ENCODE data around the gene ADH1A. TPM values are rescaled to one million over a fixed set of nuclear protein-coding genes. Genes with fewer than 3 reads are reported as not detected.
"Not testable (repeated sequence)": the region's sequence is repeated elsewhere in the genome, so short reads cannot be mapped to it uniquely, and the experiment has no call there.

ADH1A gene
- polyA plus RNA-seq, 1 donor (not counting 4 experiments of a cell fraction or from before 2014, with no cell fraction given), result not detected

DNA sequence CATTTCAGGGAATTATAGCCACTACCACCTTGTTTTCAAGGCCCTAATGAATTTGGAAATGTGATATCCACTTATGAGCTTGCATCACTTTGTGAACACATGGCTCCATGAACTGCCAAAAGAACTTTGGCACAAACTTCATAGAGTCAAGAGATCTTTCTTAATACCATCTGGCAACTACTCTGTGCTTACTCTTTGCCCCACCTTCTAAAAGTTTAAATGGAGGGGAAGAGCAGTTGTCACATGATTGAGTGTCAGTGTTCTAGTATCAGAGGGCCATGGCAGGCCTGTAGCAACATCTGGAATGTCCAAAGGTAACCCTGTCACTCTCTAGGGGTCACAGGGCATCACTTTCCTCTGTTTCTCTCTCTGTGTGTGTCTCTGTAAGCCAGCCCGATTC is 33.0 kb upstream of the ADH1A start:
- no peak overlapping the region for H3K27ac ChIP-seq (ENCODE audit: control insufficient read depth, insufficient read depth, low read length)
- no peaks in the 10 kb centered on the region for H3K79me2 ChIP-seq (ENCODE audit: control insufficient read depth, insufficient read depth, low read length)
- H3K9me1 ChIP-seq (ENCODE audit: control insufficient read depth, extremely low read depth, insufficient read depth, low read length), result no peaks in the 10 kb centered on the region
- H3K4me2 ChIP-seq (ENCODE audit: control insufficient read depth, extremely low read depth, insufficient read depth, low read depth, low read length), result no peak overlapping the region
- dilution Hi-C loops (cut with MboI; ENCODE audit: extremely low pct_ligation_motif_present, low sequenced_read_pairs), result no loop called here
- FAIRE-seq, result no peak
- H3K27me3 ChIP-seq (ENCODE audit: control insufficient read depth, extremely low read depth, insufficient read depth, low read length), result no peaks in the 10 kb centered on the region
- no peaks in the 10 kb centered on the region for H3K9me3 ChIP-seq (ENCODE audit: control insufficient read depth, low read depth, low read length)
- H2AFZ ChIP-seq (ENCODE audit: control insufficient read depth, low read length), result no peak overlapping the region
- DNase-seq (ENCODE audit: low read depth, low spot score), result no peak
- no peaks in the 10 kb centered on the region for H3K36me3 ChIP-seq (ENCODE audit: control insufficient read depth in 2 of 2, extremely low read depth in 1 of 2, insufficient read depth in 2 of 2, low read length in 2 of 2)
- TF ChIP-seq, protein P1, sequence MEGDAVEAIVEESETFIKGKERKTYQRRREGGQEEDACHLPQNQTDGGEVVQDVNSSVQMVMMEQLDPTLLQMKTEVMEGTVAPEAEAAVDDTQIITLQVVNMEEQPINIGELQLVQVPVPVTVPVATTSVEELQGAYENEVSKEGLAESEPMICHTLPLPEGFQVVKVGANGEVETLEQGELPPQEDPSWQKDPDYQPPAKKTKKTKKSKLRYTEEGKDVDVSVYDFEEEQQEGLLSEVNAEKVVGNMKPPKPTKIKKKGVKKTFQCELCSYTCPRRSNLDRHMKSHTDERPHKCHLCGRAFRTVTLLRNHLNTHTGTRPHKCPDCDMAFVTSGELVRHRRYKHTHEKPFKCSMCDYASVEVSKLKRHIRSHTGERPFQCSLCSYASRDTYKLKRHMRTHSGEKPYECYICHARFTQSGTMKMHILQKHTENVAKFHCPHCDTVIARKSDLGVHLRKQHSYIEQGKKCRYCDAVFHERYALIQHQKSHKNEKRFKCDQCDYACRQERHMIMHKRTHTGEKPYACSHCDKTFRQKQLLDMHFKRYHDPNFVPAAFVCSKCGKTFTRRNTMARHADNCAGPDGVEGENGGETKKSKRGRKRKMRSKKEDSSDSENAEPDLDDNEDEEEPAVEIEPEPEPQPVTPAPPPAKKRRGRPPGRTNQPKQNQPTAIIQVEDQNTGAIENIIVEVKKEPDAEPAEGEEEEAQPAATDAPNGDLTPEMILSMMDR (optimal IDR thresholded peaks at IDR 0.05 in 1 of 3, IDR thresholded peaks at IDR 0.05 in 1 of 3, conservative IDR thresholded peaks at IDR 0.05 in 1 of 3; ENCODE audit: extremely low read depth in 1 of 3, insufficient read depth in 2 of 3, low read length in 3 of 3), result no peak
- no peak for TF ChIP-seq EZH2 (IDR thresholded peaks at IDR 0.05; ENCODE audit: low read length)
- no peak overlapping the region for H3K9ac ChIP-seq (ENCODE audit: control insufficient read depth, extremely low read depth, insufficient read depth, low read length)
- H3K4me1 ChIP-seq (ENCODE audit: control insufficient read depth, extremely low read depth, insufficient read depth, low read length), result no peaks in the 10 kb centered on the region
- no peaks in the 10 kb centered on the region for H4K20me1 ChIP-seq (ENCODE audit: control insufficient read depth, extremely low read depth, insufficient read depth, low read length)
- no peak overlapping the region for H3K4me3 ChIP-seq (ENCODE audit: control insufficient read depth in 2 of 3, extremely low read depth in 1 of 3, insufficient read depth in 2 of 3, low read depth in 1 of 3, low read length in 3 of 3)

- Histone ChIP-seq H3K4me3 (ENCODE audit: control insufficient read depth in 2 of 3, extremely low read depth in 1 of 3, insufficient read depth in 2 of 3, low read depth in 1 of 3, low read length in 3 of 3) (no peak within 1 kb of the TSS), H3K9me3 (ENCODE audit: control insufficient read depth, low read depth, low read length) (no peaks in the 10 kb centered on the region), H3K4me1 (ENCODE audit: control insufficient read depth, extremely low read depth, insufficient read depth, low read length) (no peaks in the 10 kb centered on the region), H3K27me3 (ENCODE audit: control insufficient read depth, extremely low read depth, insufficient read depth, low read length) (no peaks in the 10 kb centered on the region), H3K27ac (ENCODE audit: control insufficient read depth, insufficient read depth, low read length) (no peak within 1 kb of the TSS), H3K79me2 (ENCODE audit: control insufficient read depth, insufficient read depth, low read length) (no peaks in the 10 kb centered on the region), H3K36me3 (ENCODE audit: control insufficient read depth in 2 of 2, extremely low read depth in 1 of 2, insufficient read depth in 2 of 2, low read length in 2 of 2) (no peaks in the 10 kb centered on the region), H2AFZ (ENCODE audit: control insufficient read depth, low read length) (no peak within 1 kb of the TSS), H3K9me1 (ENCODE audit: control insufficient read depth, extremely low read depth, insufficient read depth, low read length) (no peaks in the 10 kb centered on the region), H3K9ac (ENCODE audit: control insufficient read depth, extremely low read depth, insufficient read depth, low read length) (no peak within 1 kb of the TSS), H3K4me2 (ENCODE audit: control insufficient read depth, extremely low read depth, insufficient read depth, low read depth, low read length) (no peak within 1 kb of the TSS), H4K20me1 (ENCODE audit: control insufficient read depth, extremely low read depth, insufficient read depth, low read length) (no peaks in the 10 kb centered on the region)
- TF ChIP-seq, protein P1 (optimal IDR thresholded peaks at IDR 0.05 in 1 of 3, IDR thresholded peaks at IDR 0.05 in 1 of 3, conservative IDR thresholded peaks at IDR 0.05 in 1 of 3; ENCODE audit: extremely low read depth in 1 of 3, insufficient read depth in 2 of 3, low read length in 3 of 3), result no peak
- no peak for TF ChIP-seq EZH2 (IDR thresholded peaks at IDR 0.05; ENCODE audit: low read length)
- DNase-seq (ENCODE audit: low read depth, low spot score) (no peak), FAIRE-seq (no peak)
- dilution Hi-C loops (cut with MboI; ENCODE audit: extremely low pct_ligation_motif_present, low sequenced_read_pairs), result no loop called here
Observed at GRCh38 chr4:99321241-99322191, 30.7 kb upstream of the ADH1A start, which contains the start of gene ADH1B. Gene ADH1B (minus strand): TSS chr4:99321401. CDS start chr4:99321331, 70 bp downstream.

- H3K9ac ChIP-seq (ENCODE audit: control insufficient read depth, extremely low read depth, insufficient read depth, low read length); H3K4me2 ChIP-seq (ENCODE audit: control insufficient read depth, extremely low read depth, insufficient read depth, low read depth, low read length); H3K9me3 ChIP-seq (ENCODE audit: control insufficient read depth, low read depth, low read length); H3K4me3 ChIP-seq (ENCODE audit: control insufficient read depth in 2 of 3, extremely low read depth in 1 of 3, insufficient read depth in 2 of 3, low read depth in 1 of 3, low read length in 3 of 3); H3K27ac ChIP-seq (ENCODE audit: control insufficient read depth, insufficient read depth, low read length); H3K27me3 ChIP-seq (ENCODE audit: control insufficient read depth, extremely low read depth, insufficient read depth, low read length); H4K20me1 ChIP-seq (ENCODE audit: control insufficient read depth, extremely low read depth, insufficient read depth, low read length); H2AFZ ChIP-seq (ENCODE audit: control insufficient read depth, low read length); H3K79me2 ChIP-seq (ENCODE audit: control insufficient read depth, insufficient read depth, low read length); H3K4me1 ChIP-seq (ENCODE audit: control insufficient read depth, extremely low read depth, insufficient read depth, low read length); H3K9me1 ChIP-seq (ENCODE audit: control insufficient read depth, extremely low read depth, insufficient read depth, low read length); H3K36me3 ChIP-seq (ENCODE audit: control insufficient read depth in 2 of 2, extremely low read depth in 1 of 2, insufficient read depth in 2 of 2, low read length in 2 of 2); dilution Hi-C loops (cut with MboI; ENCODE audit: extremely low pct_ligation_motif_present, low sequenced_read_pairs); FAIRE-seq; DNase-seq (ENCODE audit: low read depth, low spot score): not testable (repeated sequence)
Observed at GRCh38 chr4:99317811-99318210, 27.0 kb upstream of the ADH1A start.

Measured in keratinocyte (primary cell).